Liver (tissue), 9 donors: ENCODE results near the gene NAPA. TPM values are rescaled to one million over a fixed set of nuclear protein-coding genes. Genes with fewer than 3 reads are reported as not detected.
A peak's percentile ranks its signal among the peaks of the same experiment; 100 is the strongest.

Experiments used
- DNase-seq: peaks from one replicate; pipeline ENCODE4 v3.0.0-alpha.2; 2017; ENCODE audit warnings: low spot score
- H3K27ac ChIP-seq, 2 donors: one replicate each; pipeline ENCODE4 v1.7.0; 2013; ENCODE audit warnings: inconsistent platforms in 2 of 2, low read length in 2 of 2, control low read depth in 1 of 2, low read depth in 1 of 2, mild to moderate bottlenecking in 1 of 2
- H3K27me3 ChIP-seq, 4 donors: one replicate each; pipeline versions ENCODE4 v1.6.1 to v1.7.0; 2013; ENCODE audit warnings: low read length in 3 of 4, inconsistent platforms in 1 of 4, mild to moderate bottlenecking in 1 of 4, moderate library complexity in 1 of 4; ENCODE audit not compliant: control insufficient read depth in 4 of 4, insufficient read depth in 4 of 4
- H3K36me3 ChIP-seq, 4 donors: one replicate each; pipeline versions ENCODE4 v1.6.1 to v1.7.0; 2013; ENCODE audit warnings: low read length in 3 of 4, mild to moderate bottlenecking in 3 of 4, low read depth in 1 of 4, moderate library complexity in 1 of 4; ENCODE audit not compliant: control insufficient read depth in 4 of 4, insufficient read depth in 3 of 4
- H3K4me1 ChIP-seq, 4 donors: one replicate each; pipeline versions ENCODE4 v1.6.1 to v1.7.0; 2013; ENCODE audit warnings: low read length in 3 of 4, mild to moderate bottlenecking in 3 of 4, moderate library complexity in 1 of 4; ENCODE audit not compliant: control insufficient read depth in 4 of 4, insufficient read depth in 4 of 4
- H3K4me3 ChIP-seq, 3 donors: one replicate each; pipeline versions ENCODE4 v1.6.1 to v1.7.0; 2013; ENCODE audit warnings: low read length in 3 of 3, control low read depth in 1 of 3, low read depth in 1 of 3, mild to moderate bottlenecking in 1 of 3
- H3K9ac ChIP-seq, 2 donors: one replicate each; pipeline ENCODE4 v1.7.0; 2013; ENCODE audit warnings: low read length in 2 of 2, mild to moderate bottlenecking in 2 of 2, moderate library complexity in 2 of 2, control low read depth in 1 of 2, low read depth in 1 of 2
- H3K9me3 ChIP-seq, 4 donors: one replicate each; pipeline versions ENCODE4 v1.6.1 to v1.7.0; 2013; ENCODE audit warnings: low read length in 3 of 4; ENCODE audit not compliant: control insufficient read depth in 4 of 4
- EGR1 ChIP-seq, 2 donors: IDR thresholded peaks; 2 replicates each; pipeline ENCODE4 v1.6.1; 2016 to 2018; ENCODE audit warnings: antibody characterized with exemption in 2 of 2, low read depth in 2 of 2
- FOXA1 ChIP-seq: IDR thresholded peaks from 2 replicates; pipeline ENCODE4 v1.6.1; 2016; ENCODE audit warnings: antibody characterized with exemption
- FOXA2 ChIP-seq: IDR thresholded peaks from 2 replicates; pipeline ENCODE4 v1.6.1; 2016; ENCODE audit warnings: antibody characterized with exemption
- GABPA ChIP-seq, 2 donors: IDR thresholded peaks in 1 of 2; conservative IDR thresholded peaks in 1 of 2; 2 replicates each; pipeline ENCODE4 v1.6.1; 2016; ENCODE audit warnings: antibody characterized with exemption in 2 of 2, mild to moderate bottlenecking in 1 of 2, moderate library complexity in 1 of 2
- HNF4A ChIP-seq, 2 donors: conservative IDR thresholded peaks; 2 replicates each; pipeline ENCODE4 v1.6.1; 2016; ENCODE audit warnings: antibody characterized with exemption in 2 of 2, mild to moderate bottlenecking in 2 of 2
- HNF4G ChIP-seq: IDR thresholded peaks from 2 replicates; pipeline ENCODE4 v1.6.1; 2016; ENCODE audit warnings: antibody characterized with exemption
- JUND ChIP-seq, 2 donors: IDR thresholded peaks; 2 replicates each; pipeline ENCODE4 v1.6.1; 2016; ENCODE audit warnings: antibody characterized with exemption in 2 of 2
- NR2F2 ChIP-seq: IDR thresholded peaks from 2 replicates; pipeline ENCODE4 v1.6.1; 2016; ENCODE audit warnings: antibody characterized with exemption
- RAD21 ChIP-seq, 2 donors: IDR thresholded peaks; 2 replicates each; pipeline ENCODE4 v1.6.1; 2016; ENCODE audit warnings: antibody characterized with exemption in 2 of 2, mild to moderate bottlenecking in 2 of 2
- REST ChIP-seq: IDR thresholded peaks from 2 replicates; pipeline ENCODE4 v1.6.1; 2016; ENCODE audit warnings: antibody characterized with exemption, mild to moderate bottlenecking
- RXRA ChIP-seq, 2 donors: IDR thresholded peaks; 2 replicates each; pipeline ENCODE4 v1.6.1; 2017 to 2018; ENCODE audit warnings: antibody characterized with exemption in 2 of 2, mild to moderate bottlenecking in 1 of 2
- SP1 ChIP-seq: IDR thresholded peaks from 2 replicates; pipeline ENCODE4 v1.6.1; 2018; ENCODE audit warnings: antibody characterized with exemption, mild to moderate bottlenecking
- TAF1 ChIP-seq: conservative IDR thresholded peaks from 2 replicates; pipeline ENCODE4 v1.6.1; 2016; ENCODE audit warnings: antibody characterized with exemption, mild to moderate bottlenecking
- YY1 ChIP-seq: IDR thresholded peaks from 2 replicates; pipeline ENCODE4 v1.6.1; 2016; ENCODE audit warnings: antibody characterized with exemption, mild to moderate bottlenecking
- ZBTB33 ChIP-seq: IDR thresholded peaks from 2 replicates; pipeline ENCODE4 v1.6.1; 2016; ENCODE audit warnings: antibody characterized with exemption
- WGBS: extraction: QIAGEN DNeasy Blood & Tissue Kit; methylation state at CpG from one replicate; pipeline ENCODE4 v1.1.7; 2013; 5-methylcytosine and 5-hydroxymethylcytosine counted together
- polyA plus RNA-seq, 2 donors: library from polyadenylated mRNA; stranded (reverse) in 1 of 2; unstranded in 1 of 2; fragments of 200-250 nt in 1 of 2; fragments of >200 nt in 1 of 2; fragmentation: Nextera tagmentation in 1 of 2; extraction: Ambion mirVana in 1 of 2; gene quantifications; one replicate each; pipeline versions ENCODE4 v1.2.1 to v1.2.3, GENCODE V29; 2013 to 2015
- total RNA-seq, 2 donors: library from RNA; depleted of rRNA; stranded (reverse); fragments of >200 nt; gene quantifications; one replicate each; pipeline ENCODE4 v1.2.3, GENCODE V29; 2014
- TF ChIP-seq, protein P1 (sequence below): IDR thresholded peaks from 2 replicates; pipeline ENCODE4 v1.6.1; 2016; ENCODE audit warnings: antibody characterized with exemption
- TF ChIP-seq, protein P2 (sequence below): fragments of 150-350 bp; IDR thresholded peaks from 2 replicates; pipeline ENCODE4 v1.5.1; 2017; ENCODE audit warnings: improper control_type of control experiment, low read depth, low read length; ENCODE audit not compliant: missing input control
- TF ChIP-seq, protein P3 (sequence below): IDR thresholded peaks from 2 replicates; pipeline ENCODE4 v1.6.1; 2016; ENCODE audit warnings: antibody characterized with exemption
- donor health status: healthy.
- donor health status: healthy.
- donor health status: healthy.
- donor health status: healthy.
- donor health status: healthy.

Gene NAPA
- total RNA-seq: 100 to 1,000 TPM in 1 of 2 donors, 10 to 100 TPM in 1; 73.4 to 116 TPM
- 100 to 1,000 TPM; 125 to 132 TPM for polyA plus RNA-seq

DNA sequence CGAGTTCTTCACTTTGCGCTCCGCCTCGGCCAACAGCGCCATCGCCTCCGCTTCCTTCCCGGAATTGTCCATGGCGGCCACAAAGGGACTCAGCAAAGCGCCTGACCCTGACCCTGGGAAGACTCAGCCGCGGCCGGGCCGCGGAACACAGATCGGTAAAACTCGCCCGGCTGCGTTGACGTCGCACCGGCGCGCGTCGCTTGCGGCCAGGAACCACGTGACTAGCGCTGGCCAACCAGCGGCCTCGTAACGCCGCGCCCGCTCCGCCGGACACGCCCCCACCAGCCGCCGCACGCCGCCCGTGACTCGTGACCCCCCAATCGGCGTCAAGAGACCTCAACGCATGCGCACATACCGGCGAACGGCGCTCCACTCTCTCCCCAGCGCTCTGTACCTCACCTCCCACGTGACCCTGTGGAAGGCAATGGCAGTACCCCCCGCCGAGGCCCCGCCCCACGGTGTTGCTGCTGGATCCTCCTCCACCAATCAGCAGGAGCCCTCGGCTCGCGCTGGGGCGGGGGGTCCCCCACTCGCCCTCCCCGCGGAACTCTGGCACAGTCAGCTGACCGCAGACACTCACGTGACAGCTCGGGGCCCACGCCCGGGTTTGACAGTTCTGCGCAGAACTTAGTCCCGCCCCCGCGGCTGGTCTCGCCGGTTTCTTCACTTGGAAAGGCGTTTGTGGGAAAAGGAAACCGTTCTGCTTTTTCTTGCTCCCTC is at the start of gene NAPA:
NAPA (minus strand) TSS at position 195 of the 720 bp plus-strand sequence; CDS start at position 72, 123 bp downstream.
- Histone ChIP-seq H3K4me3 (peak within 1 kb of the TSS; percentile 72 to 100 (median 96)), H3K9ac (peak within 1 kb of the TSS; percentile 97), H3K9me3 (no peaks in the 10 kb centered on the region), H3K36me3 (no peaks in the 10 kb centered on the region), H3K4me1 (peaks cover 14 to 48% (median 35%) of the 10 kb centered on the region in 4 donors), H3K27me3 (no peaks in the 10 kb centered on the region), H3K27ac (peak within 1 kb of the TSS; percentile 87 to 98)
- TF ChIP-seq TAF1: peak; percentile 43
- peak; percentile 89 for TF ChIP-seq YY1
- peak; percentile 86 to 89 for TF ChIP-seq RAD21 (IDR thresholded peaks at IDR 0.05)
- TF ChIP-seq FOXA2: no peak
- TF ChIP-seq REST: peak; percentile 59
- TF ChIP-seq, protein P1, sequence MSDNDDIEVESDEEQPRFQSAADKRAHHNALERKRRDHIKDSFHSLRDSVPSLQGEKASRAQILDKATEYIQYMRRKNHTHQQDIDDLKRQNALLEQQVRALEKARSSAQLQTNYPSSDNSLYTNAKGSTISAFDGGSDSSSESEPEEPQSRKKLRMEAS: peak; percentile 73
- TF ChIP-seq JUND (IDR thresholded peaks at IDR 0.05): peak in 1 of 2 donors; percentile 52
- TF ChIP-seq, protein P2, sequence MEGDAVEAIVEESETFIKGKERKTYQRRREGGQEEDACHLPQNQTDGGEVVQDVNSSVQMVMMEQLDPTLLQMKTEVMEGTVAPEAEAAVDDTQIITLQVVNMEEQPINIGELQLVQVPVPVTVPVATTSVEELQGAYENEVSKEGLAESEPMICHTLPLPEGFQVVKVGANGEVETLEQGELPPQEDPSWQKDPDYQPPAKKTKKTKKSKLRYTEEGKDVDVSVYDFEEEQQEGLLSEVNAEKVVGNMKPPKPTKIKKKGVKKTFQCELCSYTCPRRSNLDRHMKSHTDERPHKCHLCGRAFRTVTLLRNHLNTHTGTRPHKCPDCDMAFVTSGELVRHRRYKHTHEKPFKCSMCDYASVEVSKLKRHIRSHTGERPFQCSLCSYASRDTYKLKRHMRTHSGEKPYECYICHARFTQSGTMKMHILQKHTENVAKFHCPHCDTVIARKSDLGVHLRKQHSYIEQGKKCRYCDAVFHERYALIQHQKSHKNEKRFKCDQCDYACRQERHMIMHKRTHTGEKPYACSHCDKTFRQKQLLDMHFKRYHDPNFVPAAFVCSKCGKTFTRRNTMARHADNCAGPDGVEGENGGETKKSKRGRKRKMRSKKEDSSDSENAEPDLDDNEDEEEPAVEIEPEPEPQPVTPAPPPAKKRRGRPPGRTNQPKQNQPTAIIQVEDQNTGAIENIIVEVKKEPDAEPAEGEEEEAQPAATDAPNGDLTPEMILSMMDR: no peak
- TF ChIP-seq SP1: peak; percentile 95
- peak in 1 of 2 donors; percentile 76 for TF ChIP-seq GABPA (IDR thresholded peaks at IDR 0.05 in 1 of 2, conservative IDR thresholded peaks at IDR 0.05 in 1 of 2)
- TF ChIP-seq NR2F2: peak; percentile 59
- peak in 1 of 2 donors; percentile 63 for TF ChIP-seq RXRA (IDR thresholded peaks at IDR 0.05)
- no peak for TF ChIP-seq FOXA1
- no peak for TF ChIP-seq HNF4G
- TF ChIP-seq, protein P3, sequence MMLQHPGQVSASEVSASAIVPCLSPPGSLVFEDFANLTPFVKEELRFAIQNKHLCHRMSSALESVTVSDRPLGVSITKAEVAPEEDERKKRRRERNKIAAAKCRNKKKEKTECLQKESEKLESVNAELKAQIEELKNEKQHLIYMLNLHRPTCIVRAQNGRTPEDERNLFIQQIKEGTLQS: peak; percentile 49
- TF ChIP-seq ZBTB33: peak; percentile 96
- peak; percentile 39 to 60 for TF ChIP-seq HNF4A (conservative IDR thresholded peaks at IDR 0.05)
- peak; percentile 85 to 89 for TF ChIP-seq EGR1 (IDR thresholded peaks at IDR 0.05; ENCODE audit: low read depth in 2 of 2)
- WGBS: under 1% methylated on average over 78 of the region's 78 CpGs
- peak; percentile 100 for DNase-seq
